Body of pancreas (tissue), 4 donors: Measurements from ENCODE around the gene RHOT1. TPM values are rescaled to one million over a fixed set of nuclear protein-coding genes. Genes with fewer than 3 reads are reported as not detected.

Experiments
- ATAC-seq: fragments of 150-250 bp; one replicate; pipeline ENCODE4 v1.9.1; 2016
- DNase-seq, 4 donors: peaks; one replicate each; pipeline ENCODE4 v3.0.0-alpha.2; 2019
- H3K27ac ChIP-seq, 4 donors: fragments of 200-600 bp; sonication (generic); 1 replicate in 3 of 4; 2 replicates in 1 of 4; pipeline versions ENCODE4 v1.5.1 to v1.6.1; 2016 to 2019; ENCODE audit warnings: mild to moderate bottlenecking in 1 of 4, mixed read lengths in 1 of 4, moderate library complexity in 1 of 4
- H3K27me3 ChIP-seq, 2 donors: fragments of 200-600 bp; sonication (generic); one replicate each; pipeline ENCODE4 v1.6.0; 2016; ENCODE audit warnings: mild to moderate bottlenecking in 1 of 2
- H3K36me3 ChIP-seq, 2 donors: fragments of 200-600 bp; sonication (generic); replicated peaks in 1 of 2; 2 replicates each; pipeline ENCODE4 v1.5.1; 2016; ENCODE audit warnings: low read depth in 2 of 2; ENCODE audit not compliant: insufficient read depth in 1 of 2
- H3K4me1 ChIP-seq: fragments of 200-600 bp; sonication (generic); one replicate; pipeline ENCODE4 v1.6.0; 2016
- H3K4me3 ChIP-seq, 2 donors: fragments of 200-600 bp; sonication (generic); 1 replicate in 1 of 2; 2 replicates in 1 of 2; pipeline ENCODE4 v1.5.1; 2016 to 2019
- H3K9me3 ChIP-seq, 3 donors: fragments of 200-600 bp; sonication (generic); 1 replicate in 2 of 3; 2 replicates in 1 of 3; pipeline ENCODE4 v1.5.1; 2016
- POLR2A ChIP-seq, 3 donors: fragments of 450-650 bp; IDR thresholded peaks; one replicate each; pipeline ENCODE4 v1.6.1; 2016; ENCODE audit warnings: antibody characterized with exemption in 3 of 3, mild to moderate bottlenecking in 2 of 3
- WGBS, 2 donors: methylation state at CpG; one replicate each; pipeline ENCODE4 v1.1.5; 2017; 5-methylcytosine and 5-hydroxymethylcytosine counted together
- intact Hi-C: fragments of 100-400 bp; cut with DNase I; formaldehyde crosslinking; loops from one replicate; pipeline ENCODE4 v1.15.1; 2023
- total RNA-seq, 2 donors: library from RNA; depleted of rRNA; stranded (reverse); fragments of >200 nt; gene quantifications; one replicate each; pipeline ENCODE4 v1.1.0, GENCODE V29; 2016
- TF ChIP-seq, protein P1 (sequence below), 7 experiments: fragments of 450-650 bp in 4 of 7; fragments of 200-600 bp in 3 of 7; sonication (generic) in 3 of 7; IDR thresholded peaks; one replicate each; pipeline ENCODE4 v1.5.1; 2016 to 2019; ENCODE audit warnings: antibody characterized with exemption in 7 of 7

The RHOT1 gene
- total RNA-seq, 2 donors from 2014 or later: 15.2 to 25.4 TPM

DNA sequence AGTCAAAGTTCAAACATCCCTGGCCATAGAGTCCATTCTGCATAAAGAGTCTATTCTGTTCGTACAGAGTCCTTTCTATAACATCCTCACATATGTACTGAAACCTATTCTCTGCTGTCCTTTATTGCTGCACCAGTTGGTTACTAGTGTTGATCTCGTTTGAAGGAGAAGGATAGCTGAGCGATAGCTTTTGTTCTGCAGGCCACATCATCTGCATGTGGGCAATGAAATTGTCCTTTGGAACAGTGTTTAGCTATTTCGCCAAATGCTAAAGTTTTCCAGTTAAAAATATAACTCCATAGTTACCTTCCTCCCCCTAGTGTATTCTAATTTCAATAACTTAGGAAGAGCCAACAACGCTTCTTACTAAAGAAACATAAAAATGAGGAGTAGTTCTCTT is 6.0 kb downstream of the RHOT1 start:
- Histone ChIP-seq H3K4me3 (no peak overlapping the region), H3K36me3 (peaks cover 0 to 4% of the 10 kb centered on the region in 2 donors), H3K27me3 (no peaks in the 10 kb centered on the region), H3K9me3 (no peaks in the 10 kb centered on the region), H3K27ac (no peak overlapping the region), H3K4me1 (peaks cover 60% of the 10 kb centered on the region)
- 80 to 88% methylated on average over 5 of the region's 5 CpGs for WGBS, 2 donors
- no peak for DNase-seq
- ATAC-seq: no peak
- intact Hi-C loops: no loop called here
- no peak for TF ChIP-seq POLR2A (IDR thresholded peaks at IDR 0.05)
- TF ChIP-seq, protein P1, sequence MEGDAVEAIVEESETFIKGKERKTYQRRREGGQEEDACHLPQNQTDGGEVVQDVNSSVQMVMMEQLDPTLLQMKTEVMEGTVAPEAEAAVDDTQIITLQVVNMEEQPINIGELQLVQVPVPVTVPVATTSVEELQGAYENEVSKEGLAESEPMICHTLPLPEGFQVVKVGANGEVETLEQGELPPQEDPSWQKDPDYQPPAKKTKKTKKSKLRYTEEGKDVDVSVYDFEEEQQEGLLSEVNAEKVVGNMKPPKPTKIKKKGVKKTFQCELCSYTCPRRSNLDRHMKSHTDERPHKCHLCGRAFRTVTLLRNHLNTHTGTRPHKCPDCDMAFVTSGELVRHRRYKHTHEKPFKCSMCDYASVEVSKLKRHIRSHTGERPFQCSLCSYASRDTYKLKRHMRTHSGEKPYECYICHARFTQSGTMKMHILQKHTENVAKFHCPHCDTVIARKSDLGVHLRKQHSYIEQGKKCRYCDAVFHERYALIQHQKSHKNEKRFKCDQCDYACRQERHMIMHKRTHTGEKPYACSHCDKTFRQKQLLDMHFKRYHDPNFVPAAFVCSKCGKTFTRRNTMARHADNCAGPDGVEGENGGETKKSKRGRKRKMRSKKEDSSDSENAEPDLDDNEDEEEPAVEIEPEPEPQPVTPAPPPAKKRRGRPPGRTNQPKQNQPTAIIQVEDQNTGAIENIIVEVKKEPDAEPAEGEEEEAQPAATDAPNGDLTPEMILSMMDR (IDR thresholded peaks at IDR 0.05): no peak

DNA sequence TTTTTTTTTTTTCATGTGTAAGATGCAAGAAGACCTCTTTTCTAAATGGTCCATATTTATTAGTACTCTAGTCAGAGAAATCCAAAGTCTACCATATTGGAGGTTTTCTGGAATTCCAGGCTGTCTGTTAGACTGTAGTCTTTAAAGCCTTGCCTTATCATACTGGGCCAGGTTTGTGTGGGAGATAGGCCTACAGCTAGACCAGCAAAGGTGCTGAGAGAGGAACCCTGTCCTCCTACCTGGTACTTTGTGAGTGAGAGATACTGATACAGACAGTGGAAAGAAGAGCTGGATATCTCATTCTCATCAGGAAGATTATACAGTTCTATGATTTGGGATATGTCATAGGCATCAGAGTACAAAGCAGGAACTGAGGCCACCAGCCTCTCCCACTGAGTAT is 8.1 kb downstream of the RHOT1 start:
- Histone ChIP-seq H3K36me3 (peaks cover 0 to 8% of the 10 kb centered on the region in 2 donors), H3K9me3 (no peaks in the 10 kb centered on the region), H3K4me3 (no peak overlapping the region), H3K27ac (no peak overlapping the region), H3K4me1 (peaks cover 41% of the 10 kb centered on the region), H3K27me3 (no peaks in the 10 kb centered on the region)
- intact Hi-C loops: no loop called here
- no peak for TF ChIP-seq POLR2A (IDR thresholded peaks at IDR 0.05)
- TF ChIP-seq, protein P1 (IDR thresholded peaks at IDR 0.05): no peak
- DNase-seq (no peak), ATAC-seq (no peak)

DNA sequence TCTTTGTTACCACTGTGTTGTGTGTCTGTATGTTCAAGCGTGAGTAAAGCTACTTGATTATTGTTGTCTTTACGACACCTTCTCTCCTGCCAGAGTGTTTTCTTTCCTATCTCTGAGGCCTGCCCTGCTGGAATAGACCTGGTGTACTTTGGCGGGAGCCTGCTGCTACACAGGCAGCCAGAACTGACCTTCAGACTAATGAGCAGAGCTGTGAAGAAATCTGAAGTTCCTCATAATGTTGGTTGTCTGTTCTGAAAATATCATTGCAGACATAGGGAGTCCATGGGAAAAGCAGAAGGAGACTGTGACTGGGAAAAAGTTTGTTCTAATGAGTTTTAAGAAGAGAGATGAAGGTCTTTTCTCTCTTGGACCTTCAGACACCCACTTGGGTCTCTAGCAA is 9.8 kb downstream of the RHOT1 start:
- H3K27me3 ChIP-seq: no peaks in the 10 kb centered on the region
- peak; percentile 41 to 67 (median 62) for DNase-seq
- no peak overlapping the region for H3K4me3 ChIP-seq
- H3K27ac ChIP-seq: peak overlapping the region in 2 of 4 donors; percentile 33 to 64
- peak; percentile 71 for ATAC-seq
- peaks cover 33% of the 10 kb centered on the region for H3K4me1 ChIP-seq
- WGBS, 2 donors: 21% methylated on average over 3 of the region's 3 CpGs
- intact Hi-C loops: no loop called here
- peaks cover 0 to 8% of the 10 kb centered on the region in 2 donors for H3K36me3 ChIP-seq
- TF ChIP-seq, protein P1 (IDR thresholded peaks at IDR 0.05): no peak
- TF ChIP-seq POLR2A (IDR thresholded peaks at IDR 0.05): no peak
- no peaks in the 10 kb centered on the region for H3K9me3 ChIP-seq

DNA sequence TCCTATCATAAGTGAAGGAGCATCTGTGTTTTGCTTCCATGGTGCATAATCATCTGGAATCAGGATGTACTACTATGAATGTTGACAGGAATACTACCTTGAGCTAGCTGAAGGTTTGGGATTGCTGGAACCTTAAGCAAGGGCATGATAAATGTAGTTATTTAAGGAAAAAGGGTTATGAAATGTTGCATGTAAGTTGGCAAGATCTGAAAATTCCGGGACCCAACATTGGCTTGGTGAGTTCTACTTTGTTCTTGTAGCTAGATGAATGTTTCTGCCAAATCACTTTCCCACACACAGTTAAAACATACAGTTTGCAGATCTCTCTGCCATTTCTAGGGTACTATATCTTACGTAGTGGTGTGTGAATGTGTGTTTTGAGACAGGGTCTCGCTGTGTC is 13.6 kb downstream of the RHOT1 start:
- Histone ChIP-seq H3K27me3 (no peaks in the 10 kb centered on the region), H3K4me3 (no peak overlapping the region), H3K4me1 (peaks cover 21% of the 10 kb centered on the region), H3K9me3 (no peaks in the 10 kb centered on the region), H3K27ac (no peak overlapping the region), H3K36me3 (peaks cover 7 to 8% of the 10 kb centered on the region in 2 donors)
- ATAC-seq (no peak), DNase-seq (no peak)
- TF ChIP-seq, protein P1 (IDR thresholded peaks at IDR 0.05): no peak
- TF ChIP-seq POLR2A (IDR thresholded peaks at IDR 0.05): no peak
- intact Hi-C loops: no loop called here
- WGBS, 2 donors: 84 to 98% methylated on average over 3 of the region's 3 CpGs

DNA sequence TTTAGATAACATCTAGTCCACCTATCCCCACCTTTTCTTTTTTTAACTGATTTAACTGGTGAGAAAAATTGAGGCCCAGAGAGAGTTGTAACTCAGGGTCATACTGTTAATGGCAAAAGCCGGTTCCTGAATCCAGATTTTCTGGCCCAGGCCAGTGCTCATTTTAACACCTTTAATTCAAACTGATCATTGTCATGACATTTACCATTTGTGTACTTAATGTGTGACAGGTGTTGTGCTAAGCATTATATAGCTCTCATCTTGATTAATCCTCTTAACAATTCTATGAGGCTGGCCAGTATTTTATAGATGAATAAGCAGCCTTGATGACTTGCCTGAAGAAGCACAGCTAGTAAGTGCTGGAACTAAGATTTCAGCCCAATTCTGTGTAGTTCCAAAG is 14.4 kb downstream of the RHOT1 start:
- TF ChIP-seq, protein P1 (IDR thresholded peaks at IDR 0.05): no peak
- TF ChIP-seq POLR2A (IDR thresholded peaks at IDR 0.05): no peak
- H3K36me3 ChIP-seq: peaks cover 7 to 8% of the 10 kb centered on the region in 2 donors
- intact Hi-C loops: no loop called here

More for the DNA sequence above, 14.4 kb downstream of the RHOT1 start:
- no peaks in the 10 kb centered on the region for H3K9me3 ChIP-seq
- H3K4me3 ChIP-seq: no peak overlapping the region
- H3K27ac ChIP-seq: no peak overlapping the region
- ATAC-seq: no peak
- no peaks in the 10 kb centered on the region for H3K27me3 ChIP-seq
- no peak for DNase-seq
- peaks cover 13% of the 10 kb centered on the region for H3K4me1 ChIP-seq
- WGBS, 2 donors: 76 to 84% methylated on average over 1 of the region's 1 CpG
